ENCODE measurements around the gene MESD.

GRCh38 chr15:80915472-80915871 is 74.1 kb downstream of the MESD start:
- TF ChIP-seq CBX5 (IDR thresholded peaks at IDR 0.05; ENCODE audit: borderline replicate concordance, low read depth) (no peak), ELK1 (CRISPR knock-in tag; IDR thresholded peaks at IDR 0.05) (no peak), NONO (IDR thresholded peaks at IDR 0.05; ENCODE audit: low read depth in 2 of 2, low read length in 1 of 2) (no peak), CTCF (IDR thresholded peaks at IDR 0.05 in 2 of 3, conservative IDR thresholded peaks at IDR 0.05 in 1 of 3; ENCODE audit: insufficient read depth in 2 of 3, low read depth in 1 of 3, low read length in 3 of 3) (peak; percentile 38 to 53 (median 48); a peak in 5 of 6 replicates), ZNF282 (CRISPR knock-in tag; IDR thresholded peaks at IDR 0.05) (no peak)
